GM13977 (cell line): ENCODE results near the gene CLPTM1L.

Source experiments
- DNase-seq: peaks from one replicate; pipeline ENCODE4 v3.0.0; 2012; ENCODE audit warnings: low spot score
- CTCF ChIP-seq: IDR thresholded peaks from 2 replicates; pipeline ENCODE4 v1.5.1; 2012; ENCODE audit warnings: mild to moderate bottlenecking, control low read depth; ENCODE audit not compliant: insufficient read depth; ENCODE audit errors: extremely low read depth, missing control alignments
- in situ Hi-C: fragments of 300-500 bp; cut with MboI; formaldehyde crosslinking; loops from one replicate; pipeline ENCODE4 v1.12.0; 2022; ENCODE audit warnings: low sequenced_read_pairs, low pct_unique_long_range_greater_than_20kb, mixed read lengths, inconsistent platforms; ENCODE audit not compliant: unreplicated experiment

CLPTM1L gene

GRCh38 chr5:1298723-1299510 is 46.0 kb downstream of the CLPTM1L start:
- DNase-seq: no peak
- TF ChIP-seq CTCF: no peak
- in situ Hi-C loops: no loop called here

GRCh38 chr5:1298067-1298551 is 46.8 kb downstream of the CLPTM1L start:
- in situ Hi-C loops: no loop called here

GRCh38 chr5:1297243-1297642 is 47.7 kb downstream of the CLPTM1L start:
- no peak for TF ChIP-seq CTCF
- DNase-seq: no peak
- in situ Hi-C loops: no loop called here

More at GRCh38 chr5:1298067-1298551, 46.8 kb downstream of the CLPTM1L start:
- no peak for TF ChIP-seq CTCF
- no peak for DNase-seq

- in situ Hi-C loops: no loop called here
- no peak for DNase-seq
- no peak for TF ChIP-seq CTCF
These were observed 49.3 kb downstream of the CLPTM1L start for GRCh38 chr5:1295650-1296037.

GRCh38 chr5:1294835-1295649 is 49.9 kb downstream of the CLPTM1L start, which contains the start of gene TERT:
TSS of gene TERT (minus strand) at chr5:1295068. CDS start at chr5:1294989, 79 bp downstream.
- in situ Hi-C loops: no loop called here
- no peak for TF ChIP-seq CTCF
- DNase-seq: peak; percentile 89

- in situ Hi-C loops: no loop called here
- DNase-seq: peak; percentile 61
These were observed 50.6 kb downstream of the CLPTM1L start for GRCh38 chr5:1294206-1294834.

More at GRCh38 chr5:1294206-1294834, 50.6 kb downstream of the CLPTM1L start:
- TF ChIP-seq CTCF: no peak
